GM11168 (cell line): ENCODE results near the gene SLC2A3.
"Not testable (repeated sequence)": the region's sequence is repeated elsewhere in the genome, so short reads cannot be mapped to it uniquely, and the experiment has no call there.

Experiments used
- in situ Hi-C: fragments of 300-500 bp; cut with MboI; formaldehyde crosslinking; loops from one replicate; pipeline ENCODE4 v1.12.0; 2022; ENCODE audit warnings: low sequenced_read_pairs; ENCODE audit not compliant: unreplicated experiment

SLC2A3 gene

DNA sequence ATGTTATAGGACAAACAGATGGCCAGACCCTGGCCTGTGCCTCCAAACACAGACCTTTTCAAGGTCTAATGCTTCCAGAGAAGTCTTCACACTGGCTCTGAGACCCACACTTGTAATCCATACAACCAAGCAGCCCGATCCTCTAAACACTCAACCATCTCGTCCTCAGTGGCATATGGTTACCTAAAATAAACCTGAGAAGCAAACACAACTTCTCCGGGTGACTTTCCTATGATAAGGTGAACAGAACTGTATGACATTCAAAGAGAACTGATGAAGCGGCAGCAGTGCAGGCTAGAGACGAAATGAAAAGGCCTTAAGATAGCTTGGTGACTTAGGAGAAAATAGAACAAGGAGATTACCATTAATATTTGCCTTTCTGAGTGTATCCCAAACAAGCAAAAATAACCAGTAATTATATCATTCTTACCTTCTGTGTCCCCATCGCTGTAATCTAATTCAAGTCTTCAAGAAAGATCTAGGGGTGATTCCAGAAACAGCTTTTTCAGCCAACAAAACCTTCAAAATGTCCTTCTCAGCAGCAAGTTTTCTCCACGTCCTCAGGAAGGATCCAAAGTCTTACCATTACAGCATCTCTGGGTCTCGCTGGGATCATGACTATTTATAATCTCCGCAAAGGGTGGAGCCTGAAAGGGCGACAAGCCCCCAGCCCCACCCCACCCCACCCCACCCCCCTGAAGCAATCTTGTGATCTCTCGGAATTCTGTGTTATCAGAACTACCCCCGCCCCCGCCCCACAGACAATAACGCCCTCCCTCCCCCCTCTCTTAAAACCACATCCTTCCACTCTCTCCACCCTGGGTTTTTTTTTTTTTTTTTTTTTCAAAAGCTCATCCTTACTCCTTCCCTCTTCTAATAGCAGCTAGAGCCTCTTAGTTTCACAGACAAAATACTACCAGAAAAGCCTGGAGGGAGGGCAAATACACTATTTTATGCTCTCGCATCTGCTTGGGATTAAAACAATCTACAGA lies at the start of gene SLC2A3:
SLC2A3 (minus strand) TSS at position 598 of the 992 bp plus-strand sequence; CDS start at position 445, 153 bp downstream.
- in situ Hi-C loops = no loop called here

DNA sequence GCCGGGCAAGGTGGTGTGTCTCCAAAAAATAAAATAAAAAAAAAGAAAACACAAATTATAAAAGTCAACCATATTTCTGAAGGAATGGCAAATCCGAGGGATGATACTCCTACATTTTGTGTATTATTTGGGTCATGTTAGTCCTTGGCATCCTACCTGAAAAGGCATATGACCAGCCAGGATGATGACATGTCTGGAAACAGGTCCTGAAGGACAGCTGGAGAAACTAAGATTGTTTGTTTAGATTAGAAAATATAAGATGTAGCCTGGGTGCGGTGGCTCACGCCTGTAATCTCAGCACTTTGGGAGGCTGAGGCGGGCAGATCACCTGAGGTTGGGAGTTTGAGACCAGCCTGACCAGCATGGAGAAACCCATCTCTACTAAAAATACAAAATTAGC lies 48.9 kb upstream of the SLC2A3 start:
- in situ Hi-C loops = no loop called here

DNA sequence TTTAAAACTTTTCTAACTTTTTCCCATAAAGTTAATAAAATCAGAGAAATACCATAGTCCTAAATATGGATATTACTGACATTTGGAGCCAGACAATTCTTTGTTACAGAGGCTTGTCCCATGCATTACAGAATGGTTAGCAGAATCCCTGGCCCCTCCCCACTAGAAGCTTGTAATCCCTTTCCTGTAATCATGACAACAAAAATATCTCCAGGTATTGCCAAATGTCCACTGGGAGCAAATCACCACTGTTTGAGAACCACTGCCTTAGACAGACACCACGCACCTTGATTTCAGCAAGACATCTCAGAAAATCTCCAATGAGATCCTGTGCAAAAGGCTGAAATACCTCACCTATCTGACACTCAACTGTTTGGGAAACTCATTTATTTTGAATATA lies 47.5 kb upstream of the SLC2A3 start:
- in situ Hi-C loops = not testable (repeated sequence)

DNA sequence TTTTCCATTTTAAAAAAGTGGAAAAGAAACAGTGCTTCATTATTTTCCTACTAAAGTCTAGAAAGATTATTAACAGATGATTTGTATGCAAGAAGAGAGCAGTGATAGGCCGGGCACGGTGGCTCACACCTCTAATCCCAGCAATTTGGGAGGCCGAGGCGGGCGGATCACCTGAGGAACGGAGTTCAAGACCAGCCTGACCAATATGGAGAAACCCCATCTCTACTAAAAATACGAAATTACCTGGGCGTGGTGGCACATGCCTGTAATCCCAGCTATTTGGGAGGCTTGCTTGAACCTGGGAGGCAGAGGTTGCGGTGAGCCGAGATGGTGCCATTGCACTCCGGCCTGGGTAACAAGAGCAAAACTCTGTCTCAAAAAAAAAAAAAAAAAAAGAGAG lies 47.0 kb upstream of the SLC2A3 start:
- in situ Hi-C loops = not testable (repeated sequence)

GRCh38 chr12:7982332-7982735 lies 46.3 kb upstream of the SLC2A3 start:
- in situ Hi-C loops = not testable (repeated sequence)

GRCh38 chr12:7981446-7981845 lies 45.5 kb upstream of the SLC2A3 start:
- in situ Hi-C loops = no loop called here

- in situ Hi-C loops = not testable (repeated sequence)
Measured at GRCh38 chr12:7977351-7978124, 41.6 kb upstream of the SLC2A3 start.

DNA sequence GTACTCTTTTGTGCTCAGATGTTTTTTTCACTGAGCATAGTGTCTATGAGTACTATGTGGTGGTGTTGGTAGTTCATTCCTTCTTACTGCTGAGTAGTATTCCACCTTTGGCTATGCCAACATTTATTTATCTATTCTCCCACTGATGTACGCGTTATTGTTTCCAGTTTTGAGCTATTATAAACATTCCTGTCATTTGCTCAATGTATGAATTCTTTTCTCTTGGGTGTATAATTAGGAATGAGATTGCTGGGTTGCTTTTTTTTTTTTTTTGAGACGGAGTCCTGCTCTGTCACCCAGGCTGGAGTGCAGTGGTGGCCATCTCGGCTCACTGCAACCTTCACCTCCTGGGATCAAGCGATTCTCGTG lies 37.5 kb upstream of the SLC2A3 start:
- in situ Hi-C loops = no loop called here

DNA sequence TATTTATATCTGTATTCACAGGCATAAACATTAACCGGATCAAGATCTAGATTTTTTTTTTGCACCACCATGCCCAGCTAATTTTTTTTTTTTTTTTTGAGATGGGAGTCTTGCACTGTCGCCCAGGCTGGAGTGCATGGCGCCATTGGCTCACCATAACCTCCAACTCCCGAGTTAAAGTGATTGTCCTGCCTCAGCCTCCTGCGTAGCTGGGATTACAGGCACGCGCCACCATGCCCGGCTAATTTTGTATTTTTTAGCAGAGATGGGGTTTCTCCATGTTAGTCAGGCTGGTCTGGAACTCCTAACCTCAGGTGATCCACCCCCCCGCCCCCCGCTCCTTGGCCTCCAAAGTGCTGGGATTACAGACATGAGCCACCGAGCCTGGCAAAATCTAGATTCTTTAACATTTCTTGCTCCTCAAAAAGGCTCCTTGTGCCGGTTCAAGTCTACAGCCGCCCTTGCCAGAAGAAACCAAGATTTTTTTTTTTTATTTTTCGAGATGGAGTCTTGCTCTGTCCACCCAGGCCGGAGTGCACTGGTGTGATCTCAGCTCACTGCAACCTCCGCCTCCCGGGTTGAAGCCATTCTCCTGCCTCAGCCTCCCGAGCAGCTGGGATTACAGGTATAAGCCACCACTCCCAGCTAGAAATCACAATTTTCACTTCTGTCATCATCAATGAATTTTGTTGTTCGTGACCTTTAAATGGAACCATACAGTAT lies 36.9 kb upstream of the SLC2A3 start:
- in situ Hi-C loops = no loop called here

GRCh38 chr12:7972269-7972668 lies 36.3 kb upstream of the SLC2A3 start:
- in situ Hi-C loops = not testable (repeated sequence)

GRCh38 chr12:7971765-7972164 lies 35.8 kb upstream of the SLC2A3 start:
- in situ Hi-C loops = not testable (repeated sequence)

- in situ Hi-C loops = no loop called here
Measured at GRCh38 chr12:7970475-7971252, 34.7 kb upstream of the SLC2A3 start.

GRCh38 chr12:7966563-7966962 lies 30.6 kb upstream of the SLC2A3 start:
- in situ Hi-C loops = loop anchor here (5.0 kb wide), 1 partner anchor 34 kb away; no protein-coding TSS in a partner anchor

DNA sequence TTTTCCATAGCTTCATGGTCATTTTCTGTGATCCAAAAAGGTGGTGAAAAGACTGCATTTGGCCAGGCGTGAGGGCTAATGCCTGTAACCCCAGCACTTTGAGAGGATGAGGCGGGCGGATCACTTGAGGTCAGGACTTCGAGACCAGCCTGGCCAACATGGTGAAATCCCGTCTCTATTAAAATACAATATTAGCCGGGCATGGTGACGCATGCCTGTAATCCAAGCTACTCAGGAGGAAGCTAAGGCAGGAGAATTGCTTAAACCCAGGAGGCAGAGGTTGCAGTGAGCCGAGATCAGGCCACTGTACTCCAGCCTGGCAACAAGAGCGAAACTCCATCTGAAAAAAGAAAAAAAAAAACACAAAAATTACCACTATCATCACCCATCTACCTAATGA lies 28.7 kb upstream of the SLC2A3 start:
- in situ Hi-C loops = loop anchor here (5.0 kb wide), 1 partner anchor 32 kb away; no protein-coding TSS in a partner anchor

DNA sequence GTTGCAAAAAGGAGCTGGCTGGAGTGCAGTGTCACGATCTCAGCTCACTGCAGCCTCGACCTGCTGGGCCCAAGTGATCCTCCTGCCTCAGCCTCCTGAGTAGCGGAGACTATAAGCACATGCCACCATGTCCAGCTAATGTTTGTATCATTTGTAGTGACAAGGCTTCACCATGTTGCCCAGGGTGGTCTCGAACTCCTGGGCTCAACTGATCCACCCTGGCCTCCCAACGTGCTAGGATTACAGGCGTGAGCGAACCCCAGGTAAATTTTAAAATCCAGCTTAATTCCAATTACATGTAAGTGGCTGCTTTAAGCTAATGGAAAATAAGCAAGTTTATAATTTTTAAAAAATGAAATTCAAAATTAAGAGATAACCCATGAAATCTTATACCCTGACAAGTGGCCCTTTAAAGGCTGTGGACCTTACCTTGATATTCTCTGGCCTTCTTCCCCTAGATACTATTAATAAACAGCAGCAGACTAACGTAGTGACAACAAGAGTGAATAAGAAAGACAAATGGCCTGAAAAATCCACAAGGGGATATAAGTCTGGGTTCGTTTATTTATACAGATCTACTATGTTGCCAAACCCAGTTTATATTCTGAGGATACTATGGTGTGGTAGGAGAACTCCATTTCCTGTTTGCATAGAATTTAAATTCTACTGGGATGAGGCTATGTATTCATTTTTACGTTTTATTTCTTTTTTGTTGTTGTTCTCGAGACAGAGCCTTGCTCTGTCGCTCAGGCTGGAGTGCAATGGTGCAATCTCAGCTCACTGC lies 25.6 kb upstream of the SLC2A3 start:
- in situ Hi-C loops = no loop called here

GRCh38 chr12:7959701-7960121 lies 23.7 kb upstream of the SLC2A3 start:
- in situ Hi-C loops = no loop called here

- in situ Hi-C loops = no loop called here
Measured at GRCh38 chr12:7959278-7959677, 23.3 kb upstream of the SLC2A3 start.

DNA sequence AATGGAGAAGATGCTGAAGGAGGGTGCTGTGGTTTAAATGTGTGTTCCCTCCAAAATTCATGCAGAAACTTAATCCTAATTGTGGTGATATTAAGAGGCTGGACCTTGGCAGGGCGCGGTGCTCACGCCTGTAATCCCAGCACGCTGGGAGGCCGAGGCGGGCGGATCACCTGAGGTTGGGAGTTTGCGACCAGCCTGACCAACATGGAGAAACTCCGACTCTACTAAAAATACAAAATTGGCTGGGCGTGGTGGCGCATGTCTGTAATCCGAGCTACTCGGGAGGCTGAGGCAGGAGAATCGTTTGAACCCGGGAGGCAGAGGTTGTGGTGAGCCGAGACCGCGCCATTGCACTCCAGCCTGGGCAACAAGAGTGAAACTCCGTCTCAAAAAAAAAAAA lies 18.9 kb upstream of the SLC2A3 start:
- in situ Hi-C loops = not testable (repeated sequence)

GRCh38 chr12:7954418-7954817 lies 18.4 kb upstream of the SLC2A3 start:
- in situ Hi-C loops = not testable (repeated sequence)
